Stomach (tissue), 4 donors: ENCODE measurements around the gene MEGF6.

ENCODE experiments used
- EP300 ChIP-seq: sonication (generic); formaldehyde crosslinking; IDR thresholded peaks from one replicate; pipeline ENCODE4 v1.6.1; 2017; ENCODE audit warnings: antibody characterized with exemption
- POLR2A ChIP-seq, 4 donors: fragments of 450-650 bp; IDR thresholded peaks; one replicate each; pipeline ENCODE4 v1.6.1; 2016; ENCODE audit warnings: antibody characterized with exemption in 4 of 4, control low read depth in 2 of 4, mild to moderate bottlenecking in 1 of 4, moderate library complexity in 1 of 4
- POLR2AphosphoS5 ChIP-seq, 3 donors: sonication (generic); formaldehyde crosslinking; IDR thresholded peaks; one replicate each; pipeline ENCODE4 v1.6.1; 2016; ENCODE audit warnings: antibody characterized with exemption in 3 of 3
- TF ChIP-seq, protein P1 (sequence below), 7 experiments: fragments of 450-650 bp in 4 of 7; fragments of 200-600 bp in 3 of 7; sonication (generic) in 3 of 7; IDR thresholded peaks; one replicate each; pipeline ENCODE4 v1.5.1; 2016 to 2019; ENCODE audit warnings: antibody characterized with exemption in 7 of 7, control low read depth in 2 of 7, mild to moderate bottlenecking in 1 of 7

DNA sequence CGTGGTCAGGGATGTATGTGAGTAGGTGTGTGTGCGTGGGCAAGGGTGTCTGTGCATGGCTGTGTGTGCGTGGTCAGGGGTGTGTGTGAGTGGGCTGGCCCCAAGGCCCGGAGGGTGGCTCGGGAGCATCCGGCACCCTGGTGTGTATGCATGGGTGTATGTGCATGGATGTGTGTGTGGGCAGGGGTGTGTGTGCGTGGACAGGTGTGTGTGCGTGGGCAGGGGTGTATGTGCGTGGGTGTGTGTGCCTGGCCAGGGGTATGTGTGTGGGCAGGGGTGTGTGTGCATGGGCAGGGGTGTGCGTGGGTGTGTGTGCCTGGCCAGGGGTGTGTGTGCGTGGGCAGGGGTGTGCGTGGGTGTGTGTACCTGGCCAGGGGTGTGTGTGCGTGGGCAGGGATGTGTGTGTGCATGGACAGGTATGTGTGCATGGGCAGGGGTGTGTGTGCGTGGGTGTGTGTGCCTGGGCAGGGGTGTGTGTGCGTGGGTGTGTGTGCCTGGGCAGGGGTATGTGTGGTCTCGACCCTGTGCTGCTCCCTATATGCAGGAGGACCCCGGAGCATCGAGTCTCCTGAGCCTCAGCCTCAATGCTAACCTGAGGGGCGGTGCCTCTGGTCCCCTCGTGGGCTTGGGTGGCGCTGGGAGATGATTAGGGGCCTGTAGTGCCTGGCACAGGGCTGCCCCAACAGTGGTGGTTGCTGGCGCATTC is 140.5 kb downstream of the MEGF6 start:
- TF ChIP-seq EP300 = no peak
- no peak for TF ChIP-seq POLR2A (IDR thresholded peaks at IDR 0.05)
- TF ChIP-seq, protein P1, sequence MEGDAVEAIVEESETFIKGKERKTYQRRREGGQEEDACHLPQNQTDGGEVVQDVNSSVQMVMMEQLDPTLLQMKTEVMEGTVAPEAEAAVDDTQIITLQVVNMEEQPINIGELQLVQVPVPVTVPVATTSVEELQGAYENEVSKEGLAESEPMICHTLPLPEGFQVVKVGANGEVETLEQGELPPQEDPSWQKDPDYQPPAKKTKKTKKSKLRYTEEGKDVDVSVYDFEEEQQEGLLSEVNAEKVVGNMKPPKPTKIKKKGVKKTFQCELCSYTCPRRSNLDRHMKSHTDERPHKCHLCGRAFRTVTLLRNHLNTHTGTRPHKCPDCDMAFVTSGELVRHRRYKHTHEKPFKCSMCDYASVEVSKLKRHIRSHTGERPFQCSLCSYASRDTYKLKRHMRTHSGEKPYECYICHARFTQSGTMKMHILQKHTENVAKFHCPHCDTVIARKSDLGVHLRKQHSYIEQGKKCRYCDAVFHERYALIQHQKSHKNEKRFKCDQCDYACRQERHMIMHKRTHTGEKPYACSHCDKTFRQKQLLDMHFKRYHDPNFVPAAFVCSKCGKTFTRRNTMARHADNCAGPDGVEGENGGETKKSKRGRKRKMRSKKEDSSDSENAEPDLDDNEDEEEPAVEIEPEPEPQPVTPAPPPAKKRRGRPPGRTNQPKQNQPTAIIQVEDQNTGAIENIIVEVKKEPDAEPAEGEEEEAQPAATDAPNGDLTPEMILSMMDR (IDR thresholded peaks at IDR 0.05) = no peak
- no peak for TF ChIP-seq POLR2AphosphoS5 (IDR thresholded peaks at IDR 0.05)
